PC-3 (cell line): ENCODE measurements around the gene HDAC11. TPM values are rescaled to one million over a fixed set of nuclear protein-coding genes. Genes with fewer than 3 reads are reported as not detected.

Experiments used
- ATAC-seq: fragments of 200-7000 bp; cut with Tn5 transposase; 2 replicates; pipeline ENCODE4 v1.9.1; 2020; ENCODE audit warnings: mild to moderate bottlenecking, moderate library complexity
- BruUV-seq: library from RNA; stranded (reverse); fragments of 400-500 nt; replicated peaks from 2 replicates; lab custom pipeline; 2021; lab: Mats Ljungman, UMichigan
- CTCF ChIA-PET: fragments of 300-600 bp; sonication (Branson Sonifier 250); formaldehyde crosslinking; loops from one replicate; lab custom pipeline; 2022; ENCODE audit warnings: antibody characterized with exemption; lab: Charles Lee
- POLR2A ChIA-PET: fragments of 300-600 bp; sonication (Branson Sonifier 250); formaldehyde crosslinking; loops from one replicate; lab custom pipeline; 2022; ENCODE audit warnings: antibody characterized with exemption; ENCODE audit not compliant: unreplicated experiment; lab: Charles Lee
- DNase-seq: peaks from one replicate; pipeline ENCODE4 v3.0.0-alpha.2; 2015
- H2AFZ ChIP-seq: fragments of 300-600 bp; sonication (generic); 2 replicates; pipeline ENCODE4 v1.6.0; 2016; ENCODE audit warnings: antibody characterized with exemption, low read length
- H3F3A ChIP-seq: fragments of 300-600 bp; sonication (generic); one replicate; pipeline ENCODE4 v1.6.0; 2017; ENCODE audit warnings: antibody characterized with exemption, low read length, control low read depth, mild to moderate bottlenecking; ENCODE audit not compliant: unreplicated experiment
- H3K27ac ChIP-seq: fragments of 300-600 bp; sonication (generic); 2 replicates; pipeline ENCODE4 v1.5.1; 2016; ENCODE audit warnings: mild to moderate bottlenecking, low read length
- H3K27me3 ChIP-seq: fragments of 300-600 bp; sonication (generic); 2 replicates; pipeline ENCODE4 v1.6.1; 2016; ENCODE audit warnings: low read length, mixed read lengths
- H3K36me3 ChIP-seq: fragments of 300-600 bp; sonication (generic); 2 replicates; pipeline ENCODE4 v1.6.1; 2016; ENCODE audit warnings: low read depth, mixed run types, low read length, mixed read lengths
- H3K4me1 ChIP-seq: fragments of 300-600 bp; sonication (generic); 2 replicates; pipeline ENCODE4 v1.5.1; 2016; ENCODE audit warnings: low read length; ENCODE audit not compliant: insufficient read depth
- H3K4me2 ChIP-seq: fragments of 300-600 bp; sonication (generic); 2 replicates; pipeline ENCODE4 v1.6.0; 2016; ENCODE audit warnings: low read length
- H3K4me3 ChIP-seq: fragments of 300-600 bp; sonication (generic); 2 replicates; pipeline ENCODE4 v1.5.1; 2016; ENCODE audit warnings: mild to moderate bottlenecking, low read length, mixed read lengths
- H3K79me2 ChIP-seq: fragments of 300-600 bp; sonication (generic); 2 replicates; pipeline ENCODE4 v1.6.1; 2017; ENCODE audit warnings: low read length, mixed read lengths
- H3K9ac ChIP-seq: fragments of 300-600 bp; sonication (generic); 2 replicates; pipeline ENCODE4 v1.6.0; 2016; ENCODE audit warnings: mild to moderate bottlenecking, low read length
- H3K9me2 ChIP-seq: fragments of 300-600 bp; sonication (generic); replicated peaks from 2 replicates; pipeline ENCODE4 v1.6.1; 2016; ENCODE audit warnings: mixed run types, low read length, mixed read lengths
- H3K9me3 ChIP-seq: fragments of 300-600 bp; sonication (generic); 2 replicates; pipeline ENCODE4 v1.6.1; 2016; ENCODE audit warnings: low read length, mixed read lengths
- H4K20me1 ChIP-seq: fragments of 300-600 bp; sonication (generic); 2 replicates; pipeline ENCODE4 v1.6.1; 2016; ENCODE audit warnings: low read length, mixed read lengths
- EZH2 ChIP-seq: fragments of 300-600 bp; sonication (generic); IDR thresholded peaks from one replicate; pipeline ENCODE4 v1.6.1; 2017; ENCODE audit warnings: antibody characterized with exemption, mild to moderate bottlenecking, low read length; ENCODE audit not compliant: unreplicated experiment
- EZH2phosphoT487 ChIP-seq: fragments of 300-600 bp; sonication (generic); IDR thresholded peaks from 2 replicates; pipeline ENCODE4 v1.6.1; 2018; ENCODE audit warnings: mild to moderate bottlenecking, antibody characterized with exemption, low read length, borderline replicate concordance
- intact Hi-C: fragments of 100-400 bp; cut with micrococcal nuclease; formaldehyde crosslinking; loops from 2 replicates; pipeline ENCODE4 v1.9.0; 2023
- total RNA-seq: library from RNA; depleted of rRNA; stranded (reverse); fragments of >200 nt; gene quantifications from 2 replicates; pipeline ENCODE4 v1.2.3, GENCODE V29; 2014
- TF ChIP-seq, protein P1 (sequence below): fragments of 300-600 bp; sonication (generic); conservative IDR thresholded peaks from 2 replicates; pipeline ENCODE4 v1.5.1; 2017; ENCODE audit warnings: antibody characterized with exemption, low read depth, mild to moderate bottlenecking, low read length

HDAC11 gene
- total RNA-seq, 1 experiment from 2014 or later: 24.2 TPM

DNA sequence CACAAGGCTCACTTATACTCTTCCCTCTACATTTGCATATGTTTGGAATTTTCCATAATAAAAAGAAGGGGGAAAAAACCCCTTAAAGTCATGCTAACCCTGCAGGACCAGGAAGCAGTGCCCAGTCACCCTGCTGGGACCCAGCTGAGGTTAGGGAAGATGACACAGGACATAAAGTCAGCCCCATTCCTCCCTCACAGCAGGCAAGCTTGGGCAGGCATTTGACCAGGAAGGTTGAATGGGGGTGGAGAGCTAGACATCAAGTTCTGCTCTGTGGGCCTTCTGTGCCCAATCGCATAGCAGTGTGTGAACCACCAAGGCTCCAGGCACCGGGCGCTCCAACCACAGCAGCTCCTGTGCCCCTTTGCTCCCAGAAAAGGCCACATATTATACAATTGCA lies 7.1 kb upstream of the HDAC11 start:
- Histone ChIP-seq H3K79me2 (no peaks in the 10 kb centered on the region), H3K4me3 (no peak overlapping the region), H3K4me2 (no peak overlapping the region), H2AFZ (no peak overlapping the region), H3K27ac (no peak overlapping the region), H3F3A (no peaks in the 10 kb centered on the region), H3K4me1 (peaks cover 23% of the 10 kb centered on the region), H3K27me3 (no peaks in the 10 kb centered on the region), H4K20me1 (no peaks in the 10 kb centered on the region), H3K9ac (no peak overlapping the region), H3K36me3 (no peaks in the 10 kb centered on the region), H3K9me2 (no peaks in the 10 kb centered on the region), H3K9me3 (no peaks in the 10 kb centered on the region)
- no peak for DNase-seq
- intact Hi-C loops: no loop called here
- ChIA-PET POLR2A (no interaction called here), CTCF (no interaction called here)
- TF ChIP-seq, protein P1, sequence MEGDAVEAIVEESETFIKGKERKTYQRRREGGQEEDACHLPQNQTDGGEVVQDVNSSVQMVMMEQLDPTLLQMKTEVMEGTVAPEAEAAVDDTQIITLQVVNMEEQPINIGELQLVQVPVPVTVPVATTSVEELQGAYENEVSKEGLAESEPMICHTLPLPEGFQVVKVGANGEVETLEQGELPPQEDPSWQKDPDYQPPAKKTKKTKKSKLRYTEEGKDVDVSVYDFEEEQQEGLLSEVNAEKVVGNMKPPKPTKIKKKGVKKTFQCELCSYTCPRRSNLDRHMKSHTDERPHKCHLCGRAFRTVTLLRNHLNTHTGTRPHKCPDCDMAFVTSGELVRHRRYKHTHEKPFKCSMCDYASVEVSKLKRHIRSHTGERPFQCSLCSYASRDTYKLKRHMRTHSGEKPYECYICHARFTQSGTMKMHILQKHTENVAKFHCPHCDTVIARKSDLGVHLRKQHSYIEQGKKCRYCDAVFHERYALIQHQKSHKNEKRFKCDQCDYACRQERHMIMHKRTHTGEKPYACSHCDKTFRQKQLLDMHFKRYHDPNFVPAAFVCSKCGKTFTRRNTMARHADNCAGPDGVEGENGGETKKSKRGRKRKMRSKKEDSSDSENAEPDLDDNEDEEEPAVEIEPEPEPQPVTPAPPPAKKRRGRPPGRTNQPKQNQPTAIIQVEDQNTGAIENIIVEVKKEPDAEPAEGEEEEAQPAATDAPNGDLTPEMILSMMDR: no peak
- TF ChIP-seq EZH2 (no peak), EZH2phosphoT487 (no peak)
- ATAC-seq: no peak
- no TSS peak for BruUV-seq

DNA sequence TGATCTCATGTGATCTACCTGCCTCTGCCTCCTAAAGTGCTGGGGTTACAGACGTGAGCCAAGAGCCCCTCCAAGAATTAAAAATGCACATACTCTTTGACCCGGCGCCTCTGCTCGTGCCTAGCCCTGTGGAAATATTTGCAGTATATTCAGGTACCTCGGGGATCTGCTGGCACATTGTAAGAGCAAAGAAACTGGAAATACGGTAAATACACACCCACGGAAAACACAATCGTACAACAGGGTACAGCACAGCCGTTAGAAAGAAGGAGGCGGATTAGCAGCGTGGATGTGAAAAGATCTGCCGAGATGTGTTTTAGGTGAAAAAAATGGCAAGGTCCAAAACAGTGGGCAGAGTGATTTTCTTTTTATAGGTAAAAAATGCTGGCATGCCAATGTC lies 6.1 kb upstream of the HDAC11 start:
- Histone ChIP-seq H3K9me3 (no peaks in the 10 kb centered on the region), H3K4me3 (no peak overlapping the region), H3K79me2 (no peaks in the 10 kb centered on the region), H3K9ac (no peak overlapping the region), H3K4me2 (no peak overlapping the region), H3K27me3 (no peaks in the 10 kb centered on the region), H2AFZ (no peak overlapping the region), H3K27ac (no peak overlapping the region), H4K20me1 (no peaks in the 10 kb centered on the region), H3K36me3 (no peaks in the 10 kb centered on the region), H3K4me1 (peaks cover 24% of the 10 kb centered on the region), H3F3A (no peaks in the 10 kb centered on the region), H3K9me2 (no peaks in the 10 kb centered on the region)
- ATAC-seq: no peak
- POLR2A ChIA-PET: no interaction called here
- no peak for TF ChIP-seq EZH2phosphoT487
- TF ChIP-seq EZH2: no peak
- TF ChIP-seq, protein P1: no peak
- no peak for DNase-seq
- BruUV-seq: no TSS peak
- CTCF ChIA-PET: no interaction called here
- intact Hi-C loops: no loop called here

DNA sequence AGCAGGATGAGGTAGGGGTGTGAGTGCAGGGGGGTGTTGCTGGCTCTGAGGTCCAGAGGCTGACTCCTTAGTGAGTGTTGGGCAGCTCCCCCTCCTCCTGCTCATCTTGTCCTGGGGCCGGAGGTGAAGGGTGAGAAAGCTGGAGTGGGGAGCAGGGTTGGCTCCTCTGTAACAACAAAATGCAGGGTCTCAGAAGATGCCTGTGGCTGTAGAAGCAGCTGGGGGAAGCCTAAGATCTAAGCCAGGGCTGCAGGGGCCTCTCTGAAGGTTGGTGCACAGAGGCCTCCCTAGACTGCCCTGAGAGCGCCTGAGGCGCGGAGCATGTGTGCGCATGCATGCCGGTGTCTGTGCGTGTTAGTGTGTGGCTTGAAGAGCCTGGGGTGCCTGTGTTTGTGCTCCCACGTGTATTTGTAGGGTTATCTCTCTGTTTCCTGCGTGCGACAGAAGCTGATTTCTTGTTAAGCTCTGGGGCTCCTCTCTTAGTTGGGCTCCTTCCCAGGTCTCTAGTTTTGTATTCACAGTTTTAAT lies 5.3 kb upstream of the HDAC11 start:
- H3K4me3 ChIP-seq: no peak overlapping the region
- H3K9me3 ChIP-seq: no peaks in the 10 kb centered on the region
- no peaks in the 10 kb centered on the region for H3K79me2 ChIP-seq
- intact Hi-C loops: no loop called here
- no peak for ATAC-seq
- no peak overlapping the region for H3K27ac ChIP-seq
- no peak for DNase-seq
- ChIA-PET CTCF (no interaction called here), POLR2A (no interaction called here)
- TF ChIP-seq, protein P1: no peak
- TF ChIP-seq EZH2phosphoT487 (no peak), EZH2 (no peak)
- H3K9me2 ChIP-seq: no peaks in the 10 kb centered on the region
- no peaks in the 10 kb centered on the region for H3K36me3 ChIP-seq
- H3K27me3 ChIP-seq: no peaks in the 10 kb centered on the region
- peaks cover 29% of the 10 kb centered on the region for H3K4me1 ChIP-seq
- H3K4me2 ChIP-seq: no peak overlapping the region
- H2AFZ ChIP-seq: no peak overlapping the region
- H4K20me1 ChIP-seq: no peaks in the 10 kb centered on the region
- no peaks in the 10 kb centered on the region for H3F3A ChIP-seq
- no peak overlapping the region for H3K9ac ChIP-seq
- BruUV-seq: no TSS peak
